ENCODE measurements around the gene HS3ST1.

Gene HS3ST1

GRCh38 chr4:11431111-11431510 lies 2.4 kb upstream of the HS3ST1 start:
- no peak for TF ChIP-seq EZH2phosphoT487 (IDR thresholded peaks at IDR 0.05; ENCODE audit: borderline replicate concordance, low read length)
- TF ChIP-seq, protein P1, sequence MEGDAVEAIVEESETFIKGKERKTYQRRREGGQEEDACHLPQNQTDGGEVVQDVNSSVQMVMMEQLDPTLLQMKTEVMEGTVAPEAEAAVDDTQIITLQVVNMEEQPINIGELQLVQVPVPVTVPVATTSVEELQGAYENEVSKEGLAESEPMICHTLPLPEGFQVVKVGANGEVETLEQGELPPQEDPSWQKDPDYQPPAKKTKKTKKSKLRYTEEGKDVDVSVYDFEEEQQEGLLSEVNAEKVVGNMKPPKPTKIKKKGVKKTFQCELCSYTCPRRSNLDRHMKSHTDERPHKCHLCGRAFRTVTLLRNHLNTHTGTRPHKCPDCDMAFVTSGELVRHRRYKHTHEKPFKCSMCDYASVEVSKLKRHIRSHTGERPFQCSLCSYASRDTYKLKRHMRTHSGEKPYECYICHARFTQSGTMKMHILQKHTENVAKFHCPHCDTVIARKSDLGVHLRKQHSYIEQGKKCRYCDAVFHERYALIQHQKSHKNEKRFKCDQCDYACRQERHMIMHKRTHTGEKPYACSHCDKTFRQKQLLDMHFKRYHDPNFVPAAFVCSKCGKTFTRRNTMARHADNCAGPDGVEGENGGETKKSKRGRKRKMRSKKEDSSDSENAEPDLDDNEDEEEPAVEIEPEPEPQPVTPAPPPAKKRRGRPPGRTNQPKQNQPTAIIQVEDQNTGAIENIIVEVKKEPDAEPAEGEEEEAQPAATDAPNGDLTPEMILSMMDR (IDR thresholded peaks at IDR 0.05; ENCODE audit: low read depth, low read length, poor library complexity, severe bottlenecking): no peak
- Histone ChIP-seq H3K27me3 (ENCODE audit: control insufficient read depth, low read length) (peaks cover 16% of the 10 kb centered on the region), H3K27ac (ENCODE audit: low read depth, low read length) (no peak overlapping the region), H3K4me2 (ENCODE audit: low read length) (no peak overlapping the region), H4K20me1 (ENCODE audit: control insufficient read depth, insufficient read depth, low read depth, low read length) (no peaks in the 10 kb centered on the region), H3K4me1 (ENCODE audit: control insufficient read depth, low read length) (peaks cover 25% of the 10 kb centered on the region), H3K9me2 (replicated peaks; ENCODE audit: control insufficient read depth, low read length) (no peaks in the 10 kb centered on the region), H3K4me3 (ENCODE audit: low read length) (no peak overlapping the region), H3K36me3 (ENCODE audit: control insufficient read depth, low read length) (no peaks in the 10 kb centered on the region), H3K9me3 (ENCODE audit: control insufficient read depth, insufficient read depth, low read length) (no peaks in the 10 kb centered on the region), H3K79me2 (ENCODE audit: control insufficient read depth, low read length) (no peaks in the 10 kb centered on the region), H3F3A (ENCODE audit: control insufficient read depth, insufficient read depth) (no peaks in the 10 kb centered on the region)

DNA sequence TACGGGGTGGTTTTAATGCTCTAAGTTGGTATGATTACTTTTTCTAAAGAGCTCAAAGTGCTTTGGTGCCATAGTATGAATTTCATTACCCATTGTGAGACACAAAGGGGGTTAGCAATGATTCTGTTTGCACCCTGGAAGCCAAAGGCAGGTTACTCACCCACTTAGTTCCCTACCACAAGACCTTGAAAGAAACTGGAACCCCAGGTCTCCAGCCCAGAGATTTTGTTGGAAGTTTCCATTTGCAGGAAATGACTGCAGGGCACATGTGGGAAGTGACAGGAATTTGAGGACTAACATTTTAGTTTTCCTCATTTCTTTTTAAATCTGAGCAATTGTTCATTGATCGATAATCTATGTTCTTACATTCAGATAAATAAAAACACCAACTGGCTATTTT lies 1.8 kb upstream of the HS3ST1 start:
- Histone ChIP-seq H3K4me2 (ENCODE audit: low read length) (no peak overlapping the region), H3K36me3 (ENCODE audit: control insufficient read depth, low read length) (no peaks in the 10 kb centered on the region), H3K4me1 (ENCODE audit: control insufficient read depth, low read length) (peaks cover 19% of the 10 kb centered on the region), H3F3A (ENCODE audit: control insufficient read depth, insufficient read depth) (no peaks in the 10 kb centered on the region), H3K27ac (ENCODE audit: low read depth, low read length) (no peak overlapping the region), H3K9me2 (replicated peaks; ENCODE audit: control insufficient read depth, low read length) (no peaks in the 10 kb centered on the region), H3K9me3 (ENCODE audit: control insufficient read depth, insufficient read depth, low read length) (no peaks in the 10 kb centered on the region), H3K4me3 (ENCODE audit: low read length) (no peak overlapping the region), H3K27me3 (ENCODE audit: control insufficient read depth, low read length) (peaks cover 16% of the 10 kb centered on the region), H3K79me2 (ENCODE audit: control insufficient read depth, low read length) (no peaks in the 10 kb centered on the region), H4K20me1 (ENCODE audit: control insufficient read depth, insufficient read depth, low read depth, low read length) (no peaks in the 10 kb centered on the region)
- no peak for TF ChIP-seq EZH2phosphoT487 (IDR thresholded peaks at IDR 0.05; ENCODE audit: borderline replicate concordance, low read length)
- TF ChIP-seq, protein P1 (IDR thresholded peaks at IDR 0.05; ENCODE audit: low read depth, low read length, poor library complexity, severe bottlenecking): no peak

- Histone ChIP-seq H3K36me3 (ENCODE audit: control insufficient read depth, low read length) (no peaks in the 10 kb centered on the region), H3K4me2 (ENCODE audit: low read length) (peak overlapping the region; percentile 80; the same call in 1 of the 2 replicates), H3K4me1 (ENCODE audit: control insufficient read depth, low read length) (peaks cover 14% of the 10 kb centered on the region), H3K9me2 (replicated peaks; ENCODE audit: control insufficient read depth, low read length) (no peaks in the 10 kb centered on the region), H3K27ac (ENCODE audit: low read depth, low read length) (no peak overlapping the region), H3K79me2 (ENCODE audit: control insufficient read depth, low read length) (no peaks in the 10 kb centered on the region), H3K27me3 (ENCODE audit: control insufficient read depth, low read length) (peaks cover 16% of the 10 kb centered on the region), H3F3A (ENCODE audit: control insufficient read depth, insufficient read depth) (no peaks in the 10 kb centered on the region), H4K20me1 (ENCODE audit: control insufficient read depth, insufficient read depth, low read depth, low read length) (no peaks in the 10 kb centered on the region), H3K9me3 (ENCODE audit: control insufficient read depth, insufficient read depth, low read length) (no peaks in the 10 kb centered on the region), H3K4me3 (ENCODE audit: low read length) (peak overlapping the region; percentile 75; the same call in 1 of the 2 replicates)
- no peak for TF ChIP-seq EZH2phosphoT487 (IDR thresholded peaks at IDR 0.05; ENCODE audit: borderline replicate concordance, low read length)
- TF ChIP-seq, protein P1 (IDR thresholded peaks at IDR 0.05; ENCODE audit: low read depth, low read length, poor library complexity, severe bottlenecking): no peak
These were observed 978 bp upstream of the HS3ST1 start for GRCh38 chr4:11429699-11430045.

Data from DOHH2 (cell line).